Left lung (tissue), 10 donors: ENCODE measurements around the gene NIN. TPM values are rescaled to one million over a fixed set of nuclear protein-coding genes. Genes with fewer than 3 reads are reported as not detected.

Experiments used
- ATAC-seq: fragments of 200-7000 bp; cut with Tn5 transposase; one replicate; pipeline ENCODE4 v1.9.1; 2020; ENCODE audit warnings: moderate library complexity
- DNase-seq, 4 donors: peaks; one replicate each; pipeline ENCODE4 v3.0.0-alpha.2; 2013 to 2020
- H3K27ac ChIP-seq, 2 donors: fragments of 200-600 bp; sonication (generic) in 1 of 2; one replicate each; pipeline versions ENCODE4 v1.5.0 to v1.8.0; 2020 to 2021
- H3K27me3 ChIP-seq, 2 donors: fragments of 200-600 bp; sonication (generic) in 1 of 2; one replicate each; pipeline versions ENCODE4 v1.5.0 to v1.8.0; 2020 to 2021
- H3K36me3 ChIP-seq, 2 donors: fragments of 200-600 bp; sonication (generic) in 1 of 2; one replicate each; pipeline versions ENCODE4 v1.5.0 to v1.8.0; 2020 to 2021
- H3K4me1 ChIP-seq, 2 donors: fragments of 200-600 bp; one replicate each; pipeline ENCODE4 v1.8.0; 2021
- H3K4me3 ChIP-seq, 2 donors: fragments of 200-600 bp; sonication (generic) in 1 of 2; one replicate each; pipeline versions ENCODE4 v1.5.0 to v1.8.0; 2020 to 2021; ENCODE audit warnings: mild to moderate bottlenecking in 1 of 2
- H3K9me3 ChIP-seq, 2 donors: fragments of 200-600 bp; sonication (generic) in 1 of 2; one replicate each; pipeline versions ENCODE4 v1.5.0 to v1.8.0; 2020 to 2021
- CTCF ChIP-seq, 2 donors: fragments of 200-600 bp; sonication (generic) in 1 of 2; IDR thresholded peaks; one replicate each; pipeline versions ENCODE4 v1.5.0 to v1.8.0; 2021; ENCODE audit warnings: antibody characterized with exemption in 2 of 2
- intact Hi-C, 2 donors: fragments of 100-400 bp; cut with DNase I; formaldehyde crosslinking; loops; one replicate each; pipeline versions ENCODE4 v1.11.2 to v1.14.2; 2022
- polyA plus RNA-seq, 6 donors: library from polyadenylated mRNA; unstranded; fragments of 120-200 nt; gene quantifications; one replicate each; pipeline ENCODE4 v1.2.1, GENCODE V29; 2013; ENCODE audit not compliant: insufficient read length in 6 of 6
- total RNA-seq, 2 donors: library from RNA; stranded (reverse); fragmentation: NEBNext Ultra II Directional; extraction: Animal tissue kit (Norgen Biotek cat#: 25700); gene quantifications; one replicate each; pipeline ENCODE4 v1.2.1, GENCODE V29; 2021
- donor health status: DM: no; HTN: yes; CAD: no.
- donor health status: DM: no; HTN: no; CAD: no.

NIN gene
- total and polyA plus RNA-seq, 8 donors = 25.2 to 49.6 (median 29.5) TPM

GRCh38 chr14:50718949-50719348 lies 112.0 kb downstream of the NIN start:
- Histone ChIP-seq H3K4me1 (no peaks in the 10 kb centered on the region), H3K36me3 (peaks cover 0 to 26% of the 10 kb centered on the region in 2 donors), H3K9me3 (no peaks in the 10 kb centered on the region), H3K27ac (no peak overlapping the region), H3K27me3 (no peaks in the 10 kb centered on the region), H3K4me3 (no peak overlapping the region)
- intact Hi-C loops = no loop called here
- no peak for DNase-seq
- no peak for TF ChIP-seq CTCF (IDR thresholded peaks at IDR 0.05)
- no peak for ATAC-seq

DNA sequence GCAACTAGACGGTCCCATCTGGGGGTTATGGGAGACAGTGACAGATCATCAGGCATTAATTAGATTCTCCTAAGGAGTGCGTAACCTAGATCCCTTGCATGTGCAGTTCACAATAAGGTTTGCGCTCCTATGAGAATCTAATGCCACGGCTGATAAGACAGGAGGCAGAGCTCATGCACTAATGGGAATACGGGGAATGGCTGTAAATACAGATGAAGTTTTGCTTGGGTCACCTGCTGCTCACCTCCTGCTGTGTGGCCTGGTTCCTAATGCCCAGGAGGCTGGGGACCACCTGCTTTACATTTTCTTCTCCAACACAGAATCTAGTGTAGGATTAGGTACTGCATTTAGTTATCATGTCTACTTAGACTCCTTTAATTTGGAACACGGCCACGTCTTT lies 113.2 kb downstream of the NIN start:
- no peak overlapping the region for H3K4me3 ChIP-seq
- no peak for TF ChIP-seq CTCF (IDR thresholded peaks at IDR 0.05)
- ATAC-seq (no peak), DNase-seq (no peak)
- no peaks in the 10 kb centered on the region for H3K4me1 ChIP-seq
- intact Hi-C loops = no loop called here
- no peaks in the 10 kb centered on the region for H3K27me3 ChIP-seq
- no peak overlapping the region for H3K27ac ChIP-seq
- H3K36me3 ChIP-seq = peaks cover 0 to 15% of the 10 kb centered on the region in 2 donors
- H3K9me3 ChIP-seq = no peaks in the 10 kb centered on the region

DNA sequence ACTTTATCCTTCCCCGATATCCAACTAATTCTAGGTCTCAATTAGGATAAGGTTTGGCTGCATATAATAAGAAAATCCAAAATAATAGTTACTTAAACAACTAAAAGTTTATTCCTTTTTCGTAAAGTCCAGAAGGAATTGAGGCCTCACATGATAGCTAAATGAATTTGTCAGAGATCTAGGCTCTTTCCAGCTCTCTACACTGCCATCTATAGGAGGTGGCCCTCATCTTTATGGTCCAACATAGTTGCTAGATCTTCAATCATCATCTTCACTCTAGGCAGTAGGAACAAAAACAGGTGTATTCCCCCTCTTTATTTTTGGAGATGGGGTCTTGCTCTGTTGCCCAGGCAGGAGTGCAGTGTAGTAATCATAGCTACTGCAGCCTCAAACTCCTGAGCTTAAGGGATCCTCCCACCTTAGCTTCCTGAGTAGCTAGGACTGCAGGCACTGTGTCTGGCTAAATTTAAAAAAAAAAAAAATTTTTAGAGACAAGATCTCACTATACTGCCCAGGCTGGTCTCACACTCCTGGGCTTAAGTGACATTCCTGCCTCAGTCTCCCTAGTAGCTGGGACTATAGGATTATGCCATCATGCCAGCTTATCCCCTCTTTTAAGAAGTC lies 116.4 kb downstream of the NIN start:
- Histone ChIP-seq H3K9me3 (no peaks in the 10 kb centered on the region), H3K4me3 (no peak overlapping the region), H3K36me3 (no peaks in the 10 kb centered on the region), H3K27ac (no peak overlapping the region), H3K4me1 (no peaks in the 10 kb centered on the region), H3K27me3 (no peaks in the 10 kb centered on the region)
- peak; percentile 29 to 33 for TF ChIP-seq CTCF (IDR thresholded peaks at IDR 0.05)
- peak; percentile 74 for ATAC-seq
- intact Hi-C loops = no loop called here
- peak in 1 of 4 donors; percentile 34 for DNase-seq

GRCh38 chr14:50711043-50711442 lies 119.9 kb downstream of the NIN start:
- Histone ChIP-seq H3K4me3 (no peak overlapping the region), H3K36me3 (no peaks in the 10 kb centered on the region), H3K4me1 (no peaks in the 10 kb centered on the region), H3K9me3 (no peaks in the 10 kb centered on the region), H3K27me3 (no peaks in the 10 kb centered on the region), H3K27ac (no peak overlapping the region)
- DNase-seq (no peak), ATAC-seq (no peak)
- TF ChIP-seq CTCF (IDR thresholded peaks at IDR 0.05) = no peak
- intact Hi-C loops = no loop called here

DNA sequence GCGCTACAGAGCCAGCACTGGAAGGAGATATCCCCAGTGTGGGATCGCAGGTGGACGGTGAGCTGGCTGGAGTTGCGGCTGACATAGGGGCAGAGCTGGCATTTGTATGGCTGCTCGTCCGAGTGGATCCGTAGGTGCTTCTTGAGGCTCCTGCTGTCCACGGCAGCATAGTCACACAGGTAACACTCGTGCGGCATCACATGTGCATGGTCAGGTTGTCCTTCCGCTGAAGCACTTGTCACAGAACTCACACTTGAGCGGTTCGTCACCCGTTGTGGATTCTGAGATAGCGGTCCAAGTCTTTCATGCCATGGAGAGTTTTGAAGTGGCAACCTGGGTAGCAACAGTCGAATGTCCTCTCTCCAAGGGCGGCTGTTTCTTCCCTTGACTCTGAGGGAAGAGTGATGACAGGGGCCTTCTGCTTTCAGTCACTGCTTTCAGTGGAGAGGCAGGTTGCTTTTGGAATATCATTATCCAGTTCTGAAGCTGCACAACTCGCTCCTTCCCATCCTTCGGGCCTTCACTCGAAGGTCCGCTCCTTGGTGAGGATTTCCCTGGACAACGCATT lies 125.9 kb downstream of the NIN start:
- Histone ChIP-seq H3K27me3 (no peaks in the 10 kb centered on the region), H3K27ac (no peak overlapping the region), H3K9me3 (no peaks in the 10 kb centered on the region), H3K4me1 (no peaks in the 10 kb centered on the region), H3K36me3 (no peaks in the 10 kb centered on the region), H3K4me3 (no peak overlapping the region)
- no peak for TF ChIP-seq CTCF (IDR thresholded peaks at IDR 0.05)
- DNase-seq (no peak), ATAC-seq (no peak)
- intact Hi-C loops = no loop called here
